Nephron (organoid): Measurements from ENCODE around the gene RPL27.
A peak's percentile ranks its signal among the peaks of the same experiment; 100 is the strongest.

ENCODE experiments used
- H3K27ac Mint-ChIP-seq, 3 experiments: 2 replicates each; pipeline ENCODE4 v1.8.0; 2020; ENCODE audit warnings: mixed read lengths in 3 of 3, mild to moderate bottlenecking in 2 of 3, moderate library complexity in 1 of 3
- H3K27me3 Mint-ChIP-seq: 2 replicates; pipeline ENCODE4 v1.8.0; 2021; ENCODE audit warnings: low read depth, mild to moderate bottlenecking, moderate library complexity, mixed read lengths
- H3K36me3 Mint-ChIP-seq: 2 replicates; pipeline ENCODE4 v1.8.0; 2020; ENCODE audit warnings: low read depth, mixed read lengths
- H3K4me1 Mint-ChIP-seq: 2 replicates; pipeline ENCODE4 v1.8.0; 2020; ENCODE audit warnings: mixed read lengths
- H3K4me3 Mint-ChIP-seq, 3 experiments: 2 replicates each; pipeline ENCODE4 v1.8.0; 2020; ENCODE audit warnings: mild to moderate bottlenecking in 3 of 3, mixed read lengths in 3 of 3, moderate library complexity in 2 of 3
- H3K9me3 Mint-ChIP-seq: 2 replicates; pipeline ENCODE4 v1.8.0; 2020; ENCODE audit warnings: mixed read lengths
- TF ChIP-seq, protein P1 (sequence below), 3 experiments: fragments of 200-600 bp; sonication (generic); IDR thresholded peaks; one replicate each; pipeline ENCODE4 v1.5.0; 2021; ENCODE audit warnings: antibody characterized with exemption in 3 of 3; ENCODE audit not compliant: unreplicated experiment in 3 of 3

RPL27 gene

DNA sequence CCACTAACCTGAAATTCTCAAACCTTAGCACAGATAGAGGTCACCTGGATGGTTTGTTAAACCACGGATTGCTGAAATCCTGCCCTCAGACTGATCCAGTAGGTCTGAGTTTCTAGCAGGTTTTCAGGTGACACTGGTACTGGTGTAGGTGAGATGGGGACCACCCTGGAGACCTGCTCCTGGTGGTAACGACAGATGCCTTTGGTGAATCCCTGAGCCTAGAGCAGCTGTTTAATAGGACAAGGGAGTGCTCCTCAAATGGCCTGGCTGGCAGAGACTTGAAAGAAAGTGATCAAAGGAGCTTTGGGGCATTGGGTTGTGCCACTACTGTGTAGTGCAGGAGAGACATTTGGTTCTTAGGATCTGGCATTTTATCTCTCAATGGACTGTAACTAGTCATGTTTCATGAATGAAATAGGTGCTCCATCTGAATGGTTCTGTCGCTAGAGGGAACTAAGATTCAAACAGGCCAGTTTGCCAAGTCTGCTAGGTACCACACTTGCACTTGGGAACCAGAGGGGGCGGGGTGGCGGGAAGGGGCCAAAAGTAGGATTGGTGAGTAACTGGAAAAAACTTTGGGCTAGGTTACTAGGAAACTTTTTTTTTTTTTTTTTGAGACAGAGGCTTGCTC, 5.4 kb downstream of the RPL27 start:
- Mint-ChIP-seq H3K27me3 (no peaks in the 10 kb centered on the region), H3K4me3 (peak overlapping the region in 2 of 3 experiments; percentile 8 to 10), H3K4me1 (peaks cover 19% of the 10 kb centered on the region), H3K36me3 (peaks cover 46% of the 10 kb centered on the region), H3K27ac (peak overlapping the region in 1 of 3 experiments; percentile 32), H3K9me3 (no peaks in the 10 kb centered on the region)
- TF ChIP-seq, protein P1, sequence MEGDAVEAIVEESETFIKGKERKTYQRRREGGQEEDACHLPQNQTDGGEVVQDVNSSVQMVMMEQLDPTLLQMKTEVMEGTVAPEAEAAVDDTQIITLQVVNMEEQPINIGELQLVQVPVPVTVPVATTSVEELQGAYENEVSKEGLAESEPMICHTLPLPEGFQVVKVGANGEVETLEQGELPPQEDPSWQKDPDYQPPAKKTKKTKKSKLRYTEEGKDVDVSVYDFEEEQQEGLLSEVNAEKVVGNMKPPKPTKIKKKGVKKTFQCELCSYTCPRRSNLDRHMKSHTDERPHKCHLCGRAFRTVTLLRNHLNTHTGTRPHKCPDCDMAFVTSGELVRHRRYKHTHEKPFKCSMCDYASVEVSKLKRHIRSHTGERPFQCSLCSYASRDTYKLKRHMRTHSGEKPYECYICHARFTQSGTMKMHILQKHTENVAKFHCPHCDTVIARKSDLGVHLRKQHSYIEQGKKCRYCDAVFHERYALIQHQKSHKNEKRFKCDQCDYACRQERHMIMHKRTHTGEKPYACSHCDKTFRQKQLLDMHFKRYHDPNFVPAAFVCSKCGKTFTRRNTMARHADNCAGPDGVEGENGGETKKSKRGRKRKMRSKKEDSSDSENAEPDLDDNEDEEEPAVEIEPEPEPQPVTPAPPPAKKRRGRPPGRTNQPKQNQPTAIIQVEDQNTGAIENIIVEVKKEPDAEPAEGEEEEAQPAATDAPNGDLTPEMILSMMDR (IDR thresholded peaks at IDR 0.05; ENCODE audit: unreplicated experiment in 3 of 3) = no peak

DNA sequence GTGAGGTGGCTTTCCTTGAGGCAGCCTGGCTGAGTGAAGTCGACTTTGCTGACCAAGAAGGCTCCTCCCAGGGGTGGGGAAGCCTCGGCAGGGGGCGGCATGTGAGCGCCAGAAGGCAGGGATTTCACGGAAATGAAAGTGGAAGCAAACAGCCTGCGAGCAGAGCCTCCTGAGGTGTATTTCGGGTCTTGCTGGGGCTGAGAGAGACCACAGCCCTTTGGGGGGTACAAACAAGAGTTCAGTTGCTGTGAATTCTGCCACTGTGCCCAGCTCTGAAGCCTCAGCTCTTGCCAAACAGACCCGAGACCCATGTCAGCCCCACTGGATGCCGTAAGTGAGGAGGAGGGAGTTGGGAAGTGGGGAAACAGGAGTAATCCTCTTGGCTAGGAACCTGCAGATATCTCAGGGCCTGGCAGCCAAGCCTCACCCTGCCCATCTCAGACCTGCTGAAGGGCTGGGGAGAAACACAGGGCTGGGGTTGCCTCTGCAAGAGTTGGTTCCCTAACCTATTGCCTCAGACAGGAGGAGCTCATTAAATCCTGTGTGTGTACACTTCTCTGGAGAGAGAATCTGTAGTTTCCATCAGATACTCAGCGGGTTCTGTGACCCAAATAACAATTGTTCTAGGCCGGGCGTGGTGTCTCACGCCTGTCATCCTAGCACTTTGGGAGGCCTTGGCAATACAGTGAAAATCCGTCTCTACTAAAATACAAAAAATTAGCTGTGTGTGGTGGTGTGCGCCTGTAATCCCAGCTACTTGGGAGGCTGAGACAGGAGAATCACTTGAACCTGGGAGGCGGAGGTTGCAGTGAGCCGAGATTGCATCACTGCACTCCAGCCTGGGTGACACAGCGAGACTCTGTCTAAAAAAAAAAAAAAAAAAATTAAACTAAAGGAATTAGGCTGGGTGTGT, 8.7 kb downstream of the RPL27 start, which contains the start of gene IFI35:
Gene IFI35 (plus strand): TSS at position 146 of the 913 bp plus-strand sequence. CDS start 164 bp downstream, at position 310.
- H3K36me3 Mint-ChIP-seq = peaks cover 25% of the 10 kb centered on the region
- H3K27ac Mint-ChIP-seq = peak within 1 kb of the TSS; percentile 90 to 98 (median 96)
- TF ChIP-seq, protein P1 (IDR thresholded peaks at IDR 0.05; ENCODE audit: unreplicated experiment in 3 of 3) = peak in 1 of 3 experiments; percentile 28
- H3K27me3 Mint-ChIP-seq = no peaks in the 10 kb centered on the region
- H3K4me1 Mint-ChIP-seq = peaks cover 6% of the 10 kb centered on the region
- H3K9me3 Mint-ChIP-seq = no peaks in the 10 kb centered on the region
- H3K4me3 Mint-ChIP-seq = peak within 1 kb of the TSS; percentile 82 to 94 (median 92)

- H3K27me3 Mint-ChIP-seq = no peaks in the 10 kb centered on the region
- no peak overlapping the region for H3K4me3 Mint-ChIP-seq
- TF ChIP-seq, protein P1 (IDR thresholded peaks at IDR 0.05; ENCODE audit: unreplicated experiment in 3 of 3) = no peak
- H3K9me3 Mint-ChIP-seq = no peaks in the 10 kb centered on the region
- peaks cover 13% of the 10 kb centered on the region for H3K4me1 Mint-ChIP-seq
- peaks cover 11% of the 10 kb centered on the region for H3K36me3 Mint-ChIP-seq
- no peak overlapping the region for H3K27ac Mint-ChIP-seq
Measured at GRCh38 chr17:43010667-43011308, 12.6 kb downstream of the RPL27 start.

DNA sequence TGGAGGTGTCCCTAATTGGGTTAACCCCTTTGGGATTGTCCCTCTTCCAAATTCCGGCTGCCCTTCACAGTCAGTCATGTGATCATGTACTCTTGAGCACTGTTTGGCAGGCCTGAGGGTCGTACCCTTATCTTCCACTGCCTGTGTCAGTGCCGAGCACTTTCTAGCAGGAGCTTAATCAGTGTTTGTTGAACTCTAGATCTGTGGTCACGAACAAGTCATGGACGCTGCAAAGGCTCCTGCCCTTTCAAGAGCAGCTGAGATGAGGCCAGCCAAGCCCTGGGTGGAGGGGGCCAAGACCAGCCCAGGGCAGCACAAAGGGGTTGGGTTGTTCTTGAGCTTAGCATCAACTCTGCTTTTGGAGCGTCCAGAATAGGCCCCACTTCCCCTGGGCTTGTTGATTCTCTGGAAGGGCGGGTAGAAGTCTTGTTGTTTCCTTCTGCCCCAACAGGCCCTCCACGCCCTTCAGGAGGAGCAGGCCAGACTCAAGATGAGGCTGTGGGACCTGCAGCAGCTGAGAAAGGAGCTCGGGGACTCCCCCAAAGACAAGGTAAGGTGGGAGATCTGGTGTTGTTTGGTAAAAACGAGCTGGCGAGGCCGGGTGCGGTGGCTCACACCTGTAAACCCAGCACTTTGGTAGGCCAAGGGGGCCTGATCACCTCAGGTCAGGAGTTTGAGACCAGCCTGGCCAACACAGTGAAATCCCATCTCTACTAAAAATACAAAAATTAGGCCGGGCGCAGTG, 13.7 kb downstream of the RPL27 start:
- no peak overlapping the region for H3K4me3 Mint-ChIP-seq
- H3K4me1 Mint-ChIP-seq = peaks cover 8% of the 10 kb centered on the region
- peaks cover 15% of the 10 kb centered on the region for H3K36me3 Mint-ChIP-seq
- no peaks in the 10 kb centered on the region for H3K27me3 Mint-ChIP-seq
- TF ChIP-seq, protein P1 (IDR thresholded peaks at IDR 0.05; ENCODE audit: unreplicated experiment in 3 of 3) = no peak
- H3K27ac Mint-ChIP-seq = no peak overlapping the region
- H3K9me3 Mint-ChIP-seq = no peaks in the 10 kb centered on the region

DNA sequence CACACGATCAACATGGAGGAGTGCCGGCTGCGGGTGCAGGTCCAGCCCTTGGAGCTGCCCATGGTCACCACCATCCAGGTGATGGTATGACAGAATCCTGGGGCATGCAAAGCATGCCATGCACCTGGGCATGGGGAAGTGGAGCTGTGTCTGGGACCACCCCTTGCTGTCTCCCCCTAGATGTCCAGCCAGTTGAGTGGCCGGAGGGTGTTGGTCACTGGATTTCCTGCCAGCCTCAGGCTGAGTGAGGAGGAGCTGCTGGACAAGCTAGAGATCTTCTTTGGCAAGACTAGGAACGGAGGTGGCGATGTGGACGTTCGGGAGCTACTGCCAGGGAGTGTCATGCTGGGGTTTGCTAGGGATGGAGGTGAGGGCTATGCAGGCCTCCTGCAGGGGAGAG, 15.1 kb downstream of the RPL27 start:
- Mint-ChIP-seq H3K27me3 (no peaks in the 10 kb centered on the region), H3K4me1 (peaks cover 7% of the 10 kb centered on the region), H3K4me3 (no peak overlapping the region), H3K9me3 (no peaks in the 10 kb centered on the region), H3K36me3 (peaks cover 19% of the 10 kb centered on the region), H3K27ac (no peak overlapping the region)
- TF ChIP-seq, protein P1 (IDR thresholded peaks at IDR 0.05; ENCODE audit: unreplicated experiment in 3 of 3) = no peak
